ENCODE data around the gene CMTM8. TPM values are rescaled to one million over a fixed set of nuclear protein-coding genes. Genes with fewer than 3 reads are reported as not detected.

Gene CMTM8
- total RNA-seq, 4 donors from 2014 or later = 4.8 to 18.3 (median 5.2) TPM

- DNase-seq (ENCODE audit: low spot score) = no peak
- ATAC-seq (ENCODE audit: low FRiP score) = no peak
- no peak for TF ChIP-seq CTCF (IDR thresholded peaks at IDR 0.05)
Observed at GRCh38 chr3:32198714-32199113, 39.8 kb upstream of the CMTM8 start.

GRCh38 chr3:32200490-32200889 lies 38.0 kb upstream of the CMTM8 start:
- peak; percentile 65 for ATAC-seq (ENCODE audit: low FRiP score)
- no peak for TF ChIP-seq CTCF (IDR thresholded peaks at IDR 0.05)
- peak; percentile 24 for DNase-seq (ENCODE audit: low spot score)

GRCh38 chr3:32200992-32201758 lies 37.3 kb upstream of the CMTM8 start:
- no peak for TF ChIP-seq CTCF (IDR thresholded peaks at IDR 0.05)
- ATAC-seq (ENCODE audit: low FRiP score) (peak; percentile 52), DNase-seq (ENCODE audit: low spot score) (no peak)

- DNase-seq (ENCODE audit: low spot score) (no peak), ATAC-seq (ENCODE audit: low FRiP score) (no peak)
- TF ChIP-seq CTCF (IDR thresholded peaks at IDR 0.05) = no peak
Observed at GRCh38 chr3:32202496-32202895, 36.0 kb upstream of the CMTM8 start.

GRCh38 chr3:32203854-32204253 lies 34.6 kb upstream of the CMTM8 start:
- ATAC-seq (ENCODE audit: low FRiP score) = no peak
- no peak for TF ChIP-seq CTCF (IDR thresholded peaks at IDR 0.05)
- DNase-seq (ENCODE audit: low spot score) = no peak

- DNase-seq (ENCODE audit: low spot score) (no peak), ATAC-seq (ENCODE audit: low FRiP score) (no peak)
- no peak for TF ChIP-seq CTCF (IDR thresholded peaks at IDR 0.05)
Observed at GRCh38 chr3:32208447-32208846, 30.0 kb upstream of the CMTM8 start.

- ATAC-seq (ENCODE audit: low FRiP score) (no peak), DNase-seq (ENCODE audit: low spot score) (no peak)
- no peak for TF ChIP-seq CTCF (IDR thresholded peaks at IDR 0.05)
Observed at GRCh38 chr3:32215185-32215584, 23.3 kb upstream of the CMTM8 start.

Measured in omental fat pad (tissue), 4 donors.